Upper lobe of left lung (tissue), 4 donors: ENCODE results near the gene NFE2L1.

ENCODE experiments used
- POLR2A ChIP-seq, 4 donors: fragments of 450-650 bp; IDR thresholded peaks; one replicate each; pipeline ENCODE4 v1.5.1; 2016 to 2017; ENCODE audit warnings: antibody characterized with exemption in 4 of 4, mild to moderate bottlenecking in 2 of 4
- POLR2AphosphoS5 ChIP-seq, 2 donors: sonication (generic); formaldehyde crosslinking; IDR thresholded peaks; one replicate each; pipeline ENCODE4 v1.5.1; 2017; ENCODE audit warnings: antibody characterized with exemption in 2 of 2
- TF ChIP-seq, protein P1 (sequence below), 6 experiments: fragments of 450-650 bp in 4 of 6; fragments of 200-600 bp in 2 of 6; sonication (generic) in 2 of 6; IDR thresholded peaks; one replicate each; pipeline ENCODE4 v1.5.1; 2016 to 2019; ENCODE audit warnings: antibody characterized with exemption in 6 of 6

DNA sequence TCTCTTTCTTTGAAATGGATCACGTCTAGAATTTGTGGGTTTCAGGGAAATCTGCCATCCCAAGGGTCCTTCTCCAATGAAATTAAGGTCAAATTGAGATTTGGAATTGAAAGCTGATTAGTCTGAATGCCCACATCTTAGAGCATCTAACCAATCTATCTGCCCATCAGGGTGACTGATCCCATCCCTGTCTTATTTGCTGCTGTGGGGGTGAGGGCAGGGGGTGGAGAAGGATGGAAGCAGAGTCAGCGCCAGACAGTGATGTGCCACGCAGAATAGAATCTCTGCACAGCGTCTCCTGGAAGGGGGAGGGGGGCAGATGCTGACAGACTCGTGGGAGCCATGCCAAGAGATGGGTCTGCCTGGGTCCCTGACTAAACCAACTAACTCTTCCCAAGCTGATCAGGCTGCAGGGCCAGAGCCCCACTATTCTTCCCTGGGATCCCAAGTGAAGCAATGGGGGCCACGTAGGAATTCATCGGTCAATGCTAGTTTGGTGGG, 45.2 kb upstream of the NFE2L1 start:
- TF ChIP-seq, protein P1, sequence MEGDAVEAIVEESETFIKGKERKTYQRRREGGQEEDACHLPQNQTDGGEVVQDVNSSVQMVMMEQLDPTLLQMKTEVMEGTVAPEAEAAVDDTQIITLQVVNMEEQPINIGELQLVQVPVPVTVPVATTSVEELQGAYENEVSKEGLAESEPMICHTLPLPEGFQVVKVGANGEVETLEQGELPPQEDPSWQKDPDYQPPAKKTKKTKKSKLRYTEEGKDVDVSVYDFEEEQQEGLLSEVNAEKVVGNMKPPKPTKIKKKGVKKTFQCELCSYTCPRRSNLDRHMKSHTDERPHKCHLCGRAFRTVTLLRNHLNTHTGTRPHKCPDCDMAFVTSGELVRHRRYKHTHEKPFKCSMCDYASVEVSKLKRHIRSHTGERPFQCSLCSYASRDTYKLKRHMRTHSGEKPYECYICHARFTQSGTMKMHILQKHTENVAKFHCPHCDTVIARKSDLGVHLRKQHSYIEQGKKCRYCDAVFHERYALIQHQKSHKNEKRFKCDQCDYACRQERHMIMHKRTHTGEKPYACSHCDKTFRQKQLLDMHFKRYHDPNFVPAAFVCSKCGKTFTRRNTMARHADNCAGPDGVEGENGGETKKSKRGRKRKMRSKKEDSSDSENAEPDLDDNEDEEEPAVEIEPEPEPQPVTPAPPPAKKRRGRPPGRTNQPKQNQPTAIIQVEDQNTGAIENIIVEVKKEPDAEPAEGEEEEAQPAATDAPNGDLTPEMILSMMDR (IDR thresholded peaks at IDR 0.05) = no peak
- TF ChIP-seq POLR2AphosphoS5 (IDR thresholded peaks at IDR 0.05) (no peak), POLR2A (IDR thresholded peaks at IDR 0.05) (no peak)
